Keratinocyte (primary cell): ENCODE results near the gene CPNE9. TPM values are rescaled to one million over a fixed set of nuclear protein-coding genes. Genes with fewer than 3 reads are reported as not detected.

Experiments
- DNase-seq: peaks from one replicate; pipeline ENCODE4 v3.0.0-alpha.2; 2011; ENCODE audit warnings: low read depth, missing footprints, low spot score
- FAIRE-seq: peaks from 2 replicates; lab custom pipeline; 2011; peaks lifted over from hg19 to GRCh38; lab: Jason Lieb, UNC
- H2AFZ ChIP-seq: 2 replicates; pipeline ENCODE4 v1.6.0; 2012; ENCODE audit warnings: low read length, control low read depth, inconsistent platforms; ENCODE audit not compliant: control insufficient read depth
- H3K27ac ChIP-seq: 2 replicates; pipeline ENCODE4 v1.5.1; 2011; ENCODE audit warnings: low read length; ENCODE audit not compliant: control insufficient read depth, insufficient read depth
- H3K27me3 ChIP-seq: 3 replicates; pipeline ENCODE4 v1.6.0; 2011; ENCODE audit warnings: low read length; ENCODE audit not compliant: control insufficient read depth, insufficient read depth; ENCODE audit errors: extremely low read depth
- H3K36me3 ChIP-seq, 2 experiments: 2 replicates in 1 of 2; 3 replicates in 1 of 2; pipeline ENCODE4 v1.5.1; 2011; ENCODE audit warnings: low read length in 2 of 2, mild to moderate bottlenecking in 1 of 2; ENCODE audit not compliant: control insufficient read depth in 2 of 2, insufficient read depth in 2 of 2; ENCODE audit errors: extremely low read depth in 1 of 2
- H3K4me1 ChIP-seq: 3 replicates; pipeline ENCODE4 v1.5.1; 2011; ENCODE audit warnings: low read length; ENCODE audit not compliant: control insufficient read depth, insufficient read depth; ENCODE audit errors: extremely low read depth
- H3K4me2 ChIP-seq: 3 replicates; pipeline ENCODE4 v1.6.0; 2011; ENCODE audit warnings: low read depth, low read length; ENCODE audit not compliant: control insufficient read depth, insufficient read depth; ENCODE audit errors: extremely low read depth
- H3K4me3 ChIP-seq, 3 experiments: fragments of 200-600 bp in 1 of 3; sonication (generic) in 1 of 3; 2 replicates in 2 of 3; 3 replicates in 1 of 3; pipeline ENCODE4 v1.5.1; 2011 to 2016; ENCODE audit warnings: low read length in 3 of 3, mild to moderate bottlenecking in 3 of 3, control low read depth in 2 of 3, inconsistent platforms in 1 of 3, low read depth in 1 of 3, mixed read lengths in 1 of 3, mixed run types in 1 of 3, moderate library complexity in 1 of 3; ENCODE audit not compliant: control insufficient read depth in 2 of 3, insufficient read depth in 2 of 3; ENCODE audit errors: extremely low read depth in 1 of 3
- H3K79me2 ChIP-seq: 2 replicates; pipeline ENCODE4 v1.6.0; 2012; ENCODE audit warnings: low read length; ENCODE audit not compliant: control insufficient read depth, insufficient read depth
- H3K9ac ChIP-seq: 3 replicates; pipeline ENCODE4 v1.6.0; 2011; ENCODE audit warnings: low read length; ENCODE audit not compliant: control insufficient read depth, insufficient read depth; ENCODE audit errors: extremely low read depth
- H3K9me1 ChIP-seq: 3 replicates; pipeline ENCODE4 v1.6.0; 2011; ENCODE audit warnings: low read length; ENCODE audit not compliant: control insufficient read depth, insufficient read depth; ENCODE audit errors: extremely low read depth
- H3K9me3 ChIP-seq: 2 replicates; pipeline ENCODE4 v1.5.1; 2012; ENCODE audit warnings: low read depth, low read length; ENCODE audit not compliant: control insufficient read depth
- H4K20me1 ChIP-seq: 3 replicates; pipeline ENCODE4 v1.6.0; 2011; ENCODE audit warnings: low read length; ENCODE audit not compliant: control insufficient read depth, insufficient read depth; ENCODE audit errors: extremely low read depth
- EZH2 ChIP-seq: IDR thresholded peaks from one replicate; pipeline ENCODE4 v1.6.1; 2012; ENCODE audit warnings: inconsistent platforms, mild to moderate bottlenecking, low read length, moderate library complexity
- dilution Hi-C: fragments of 300-500 bp; cut with MboI; formaldehyde crosslinking; loops from one replicate; pipeline ENCODE4 v1.7.0; 2020; ENCODE audit warnings: low sequenced_read_pairs; ENCODE audit not compliant: extremely low pct_ligation_motif_present
- polyA plus RNA-seq, 5 experiments: library from polyadenylated mRNA; depleted of rRNA in 3 of 5; stranded (reverse) in 3 of 5; stranded (forward) in 1 of 5; unstranded in 1 of 5; fragments of >200 nt; gene quantifications; 1 replicate in 1 of 5; 2 replicates in 3 of 5; 3 replicates in 1 of 5; pipeline versions ENCODE4 v1.2.1 to v1.2.3, GENCODE V29; 2011 to 2012; ENCODE audit warnings: missing spikeins in 2 of 5, low read depth in 1 of 5, low replicate concordance in 1 of 5
- TF ChIP-seq, protein P1 (sequence below), 3 experiments: IDR thresholded peaks in 1 of 3; conservative IDR thresholded peaks in 1 of 3; optimal IDR thresholded peaks in 1 of 3; 2 replicates in 2 of 3; 3 replicates in 1 of 3; pipeline versions ENCODE3 to v1.5.1; 2011; ENCODE audit warnings: low read length in 3 of 3, mild to moderate bottlenecking in 3 of 3, moderate library complexity in 2 of 3, control low read depth in 1 of 3, inconsistent platforms in 1 of 3; ENCODE audit not compliant: insufficient read depth in 2 of 3; ENCODE audit errors: extremely low read depth in 1 of 3

Gene CPNE9
- polyA plus RNA-seq, 1 donor (not counting 4 experiments of a cell fraction or from before 2014, with no cell fraction given): not detected

DNA sequence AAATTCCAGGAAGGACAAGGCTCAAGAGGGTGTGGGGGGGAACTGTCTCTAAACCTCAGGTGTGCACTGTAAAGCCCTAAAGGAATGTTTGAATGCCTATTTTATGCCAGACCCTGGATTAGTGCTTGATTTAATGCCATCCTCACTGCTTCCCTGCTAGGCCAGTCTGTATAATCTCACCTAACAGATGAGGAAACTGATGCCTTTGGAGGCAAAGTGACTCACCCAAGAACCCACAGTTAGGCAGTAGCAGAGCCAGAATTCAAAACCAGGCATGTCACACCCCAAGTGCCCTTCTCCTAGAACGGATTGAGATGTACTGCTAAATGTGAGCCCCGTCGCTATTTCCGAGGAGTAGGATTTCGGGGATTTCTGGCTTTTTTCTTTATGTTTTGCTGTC, 58.3 kb downstream of the CPNE9 start:
- DNase-seq (no peak), FAIRE-seq (no peak)
- dilution Hi-C loops: no loop called here
- Histone ChIP-seq H3K9ac (no peak overlapping the region), H3K79me2 (no peaks in the 10 kb centered on the region), H3K9me3 (no peaks in the 10 kb centered on the region), H3K4me2 (no peak overlapping the region), H3K4me1 (no peaks in the 10 kb centered on the region), H2AFZ (no peak overlapping the region), H3K9me1 (no peaks in the 10 kb centered on the region), H3K27me3 (no peaks in the 10 kb centered on the region), H3K36me3 (peaks cover 9 to 13% of the 10 kb centered on the region in 2 experiments), H3K27ac (no peak overlapping the region), H4K20me1 (no peaks in the 10 kb centered on the region), H3K4me3 (no peak overlapping the region)
- no peak for TF ChIP-seq EZH2
- TF ChIP-seq, protein P1, sequence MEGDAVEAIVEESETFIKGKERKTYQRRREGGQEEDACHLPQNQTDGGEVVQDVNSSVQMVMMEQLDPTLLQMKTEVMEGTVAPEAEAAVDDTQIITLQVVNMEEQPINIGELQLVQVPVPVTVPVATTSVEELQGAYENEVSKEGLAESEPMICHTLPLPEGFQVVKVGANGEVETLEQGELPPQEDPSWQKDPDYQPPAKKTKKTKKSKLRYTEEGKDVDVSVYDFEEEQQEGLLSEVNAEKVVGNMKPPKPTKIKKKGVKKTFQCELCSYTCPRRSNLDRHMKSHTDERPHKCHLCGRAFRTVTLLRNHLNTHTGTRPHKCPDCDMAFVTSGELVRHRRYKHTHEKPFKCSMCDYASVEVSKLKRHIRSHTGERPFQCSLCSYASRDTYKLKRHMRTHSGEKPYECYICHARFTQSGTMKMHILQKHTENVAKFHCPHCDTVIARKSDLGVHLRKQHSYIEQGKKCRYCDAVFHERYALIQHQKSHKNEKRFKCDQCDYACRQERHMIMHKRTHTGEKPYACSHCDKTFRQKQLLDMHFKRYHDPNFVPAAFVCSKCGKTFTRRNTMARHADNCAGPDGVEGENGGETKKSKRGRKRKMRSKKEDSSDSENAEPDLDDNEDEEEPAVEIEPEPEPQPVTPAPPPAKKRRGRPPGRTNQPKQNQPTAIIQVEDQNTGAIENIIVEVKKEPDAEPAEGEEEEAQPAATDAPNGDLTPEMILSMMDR (optimal IDR thresholded peaks at IDR 0.05 in 1 of 3, IDR thresholded peaks at IDR 0.05 in 1 of 3, conservative IDR thresholded peaks at IDR 0.05 in 1 of 3; ENCODE audit: extremely low read depth in 1 of 3, insufficient read depth in 2 of 3, low read length in 3 of 3): no peak

DNA sequence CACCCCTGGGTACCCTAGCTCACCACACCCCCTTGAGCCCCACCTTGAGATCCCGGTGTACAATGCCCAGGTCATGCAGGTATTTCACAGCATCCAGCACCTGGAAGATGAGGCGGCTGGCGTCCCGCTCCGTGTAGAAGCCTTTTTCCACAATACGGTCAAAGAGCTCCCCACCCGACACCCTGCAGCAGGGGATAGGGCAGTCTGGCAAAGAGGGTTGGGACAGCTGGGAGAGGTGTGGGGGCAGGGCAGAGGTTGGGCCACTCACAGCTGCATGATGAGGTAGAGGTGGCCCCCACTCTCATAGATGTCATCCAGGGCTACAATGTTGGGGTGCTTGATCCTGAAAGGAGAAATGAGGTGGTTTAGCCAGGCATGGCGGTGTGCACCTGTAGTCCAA, 59.2 kb downstream of the CPNE9 start:
- TF ChIP-seq EZH2: no peak
- TF ChIP-seq, protein P1 (optimal IDR thresholded peaks at IDR 0.05 in 1 of 3, IDR thresholded peaks at IDR 0.05 in 1 of 3, conservative IDR thresholded peaks at IDR 0.05 in 1 of 3; ENCODE audit: extremely low read depth in 1 of 3, insufficient read depth in 2 of 3, low read length in 3 of 3): no peak
- dilution Hi-C loops: no loop called here

More for the DNA sequence above, 59.2 kb downstream of the CPNE9 start:
- H3K9me1 ChIP-seq: no peaks in the 10 kb centered on the region
- no peak overlapping the region for H3K9ac ChIP-seq
- H3K27me3 ChIP-seq: no peaks in the 10 kb centered on the region
- H3K4me3 ChIP-seq: no peak overlapping the region
- DNase-seq (no peak), FAIRE-seq (no peak)
- H3K27ac ChIP-seq: no peak overlapping the region
- H2AFZ ChIP-seq: no peak overlapping the region
- no peak overlapping the region for H3K4me2 ChIP-seq
- no peaks in the 10 kb centered on the region for H3K79me2 ChIP-seq
- H3K36me3 ChIP-seq: peaks cover 2 to 7% of the 10 kb centered on the region in 2 experiments
- no peaks in the 10 kb centered on the region for H4K20me1 ChIP-seq
- no peaks in the 10 kb centered on the region for H3K4me1 ChIP-seq
- no peaks in the 10 kb centered on the region for H3K9me3 ChIP-seq
